ENCODE measurements around the gene TEDDM1.
"Not testable (repeated sequence)": the region's sequence is repeated elsewhere in the genome, so short reads cannot be mapped to it uniquely, and the experiment has no call there.

TEDDM1 gene

DNA sequence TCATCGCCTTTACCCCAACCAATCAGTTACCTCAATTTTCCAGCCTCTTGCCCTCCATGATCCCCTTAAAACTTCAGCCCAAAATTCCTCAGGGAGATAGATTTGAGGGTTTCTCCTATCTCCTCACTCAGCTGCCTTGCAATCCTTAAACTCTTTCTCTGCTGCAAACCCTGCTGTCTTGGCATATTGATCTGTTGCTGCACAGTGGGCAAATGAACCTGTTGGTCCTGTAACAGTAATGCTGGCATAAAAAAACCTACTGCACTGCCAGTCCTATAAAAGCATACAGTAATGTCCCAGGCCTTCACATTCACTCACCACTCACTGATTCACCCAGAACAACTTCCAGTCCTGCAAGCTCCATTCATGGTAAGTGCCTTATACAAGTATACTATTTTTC, 5.1 kb upstream of the TEDDM1 start:
- DNase-seq: no peak

DNA sequence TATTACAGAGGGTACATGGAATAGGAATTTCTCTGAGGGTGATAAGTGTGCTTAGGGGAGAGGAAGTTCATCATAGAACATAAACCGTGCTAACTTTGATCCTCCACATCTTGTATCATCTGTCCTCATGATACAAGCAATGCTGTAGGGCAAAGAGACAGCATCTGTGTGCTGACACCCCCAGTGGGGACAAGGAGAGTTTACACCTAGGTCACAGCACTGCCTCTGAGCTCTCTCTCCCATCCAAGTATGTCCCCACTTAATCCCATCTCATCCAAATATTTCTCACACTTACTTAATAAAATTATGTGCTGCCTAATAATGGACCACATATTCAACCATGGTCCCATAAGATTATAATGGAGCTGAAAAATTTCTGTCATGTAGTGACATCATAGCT, 4.3 kb upstream of the TEDDM1 start:
- DNase-seq: no peak

DNA sequence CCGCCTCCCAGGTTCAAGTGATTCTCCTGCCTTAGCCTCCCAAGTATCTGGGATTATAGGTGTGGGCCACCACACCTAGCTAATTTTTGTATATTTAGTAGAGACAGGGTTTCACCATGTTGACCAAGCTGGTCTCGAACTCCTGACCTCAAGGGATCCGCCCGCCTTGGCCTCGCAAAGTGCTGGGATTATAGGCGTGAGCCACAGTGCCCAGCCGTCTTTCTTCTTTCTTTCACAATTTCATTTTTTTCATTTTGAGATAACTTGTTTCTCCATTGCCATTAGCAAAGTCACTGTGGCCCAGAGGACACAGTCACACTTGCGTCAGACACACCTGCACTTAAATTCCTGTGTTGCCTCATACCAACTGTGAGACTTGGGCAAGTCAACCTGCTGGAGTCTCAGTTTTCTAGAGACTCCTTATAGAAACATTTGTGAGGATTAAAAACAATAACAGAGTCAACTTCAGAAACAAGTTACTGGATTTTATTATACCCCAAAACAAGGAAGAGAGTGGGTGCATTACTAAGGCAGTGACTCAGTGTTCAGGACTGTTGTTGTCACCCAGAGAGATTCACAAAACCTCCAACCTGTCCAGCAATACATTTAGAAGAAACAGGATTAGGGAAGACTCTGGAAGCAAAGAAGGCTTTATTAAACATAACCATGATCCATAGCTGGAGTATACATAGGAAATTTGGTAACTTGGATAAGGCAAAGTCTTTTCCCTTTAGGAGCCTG, 2.6 kb downstream of the TEDDM1 start:
- DNase-seq: no peak

DNA sequence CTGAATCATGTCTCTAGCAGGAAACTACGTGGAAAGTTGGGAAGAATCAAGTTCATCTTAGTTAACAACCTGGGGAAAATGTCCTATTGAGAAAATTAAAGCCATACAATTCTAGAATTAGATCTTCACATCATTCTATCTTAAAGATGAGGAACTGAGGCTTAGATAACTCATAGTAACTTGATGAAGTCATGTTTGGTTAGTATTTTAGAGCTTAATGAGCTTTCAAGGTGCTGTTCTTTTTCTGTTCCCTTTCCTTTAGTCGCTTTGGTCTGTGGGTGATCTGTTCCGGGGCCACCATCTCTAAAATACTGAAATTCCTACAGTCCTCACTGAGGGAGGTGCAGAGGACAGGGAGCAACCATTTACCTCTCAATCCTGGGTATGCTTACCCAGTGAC, 4.6 kb downstream of the TEDDM1 start:
- DNase-seq: no peak

DNA sequence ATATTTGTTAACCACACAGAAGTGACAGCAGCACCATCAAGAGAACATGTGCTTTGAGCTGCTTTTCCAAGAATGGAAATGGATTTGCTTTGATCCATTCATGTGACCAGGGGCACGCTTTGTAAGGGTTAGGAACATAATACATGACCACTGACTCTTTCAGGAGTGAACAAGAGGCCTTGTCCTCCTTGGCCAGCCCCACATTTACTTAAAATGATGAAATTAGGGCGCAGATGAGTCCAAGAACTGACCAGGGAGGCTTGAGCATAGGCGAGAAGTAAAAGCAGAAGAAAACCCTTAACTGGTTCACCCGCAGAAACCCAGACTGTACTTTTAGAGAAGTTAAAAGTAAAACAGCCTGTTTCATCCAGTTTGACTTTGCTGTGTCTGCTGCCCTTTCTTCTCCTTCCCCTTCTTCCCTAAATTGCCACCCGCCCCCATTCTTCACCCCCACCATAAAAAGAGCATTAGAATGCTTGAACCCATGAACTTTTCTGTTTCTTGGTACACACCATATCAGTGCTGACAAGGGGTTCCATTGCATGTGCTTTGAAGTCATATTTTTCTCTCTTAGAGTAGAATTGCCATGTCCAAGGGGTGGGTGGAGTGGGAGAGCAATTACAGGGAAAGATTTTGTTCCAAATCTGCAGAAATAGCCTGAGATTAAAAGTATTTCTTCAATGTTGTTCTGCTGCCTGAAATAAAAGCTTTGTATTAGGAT, 6.3 kb downstream of the TEDDM1 start:
- DNase-seq: no peak

DNA sequence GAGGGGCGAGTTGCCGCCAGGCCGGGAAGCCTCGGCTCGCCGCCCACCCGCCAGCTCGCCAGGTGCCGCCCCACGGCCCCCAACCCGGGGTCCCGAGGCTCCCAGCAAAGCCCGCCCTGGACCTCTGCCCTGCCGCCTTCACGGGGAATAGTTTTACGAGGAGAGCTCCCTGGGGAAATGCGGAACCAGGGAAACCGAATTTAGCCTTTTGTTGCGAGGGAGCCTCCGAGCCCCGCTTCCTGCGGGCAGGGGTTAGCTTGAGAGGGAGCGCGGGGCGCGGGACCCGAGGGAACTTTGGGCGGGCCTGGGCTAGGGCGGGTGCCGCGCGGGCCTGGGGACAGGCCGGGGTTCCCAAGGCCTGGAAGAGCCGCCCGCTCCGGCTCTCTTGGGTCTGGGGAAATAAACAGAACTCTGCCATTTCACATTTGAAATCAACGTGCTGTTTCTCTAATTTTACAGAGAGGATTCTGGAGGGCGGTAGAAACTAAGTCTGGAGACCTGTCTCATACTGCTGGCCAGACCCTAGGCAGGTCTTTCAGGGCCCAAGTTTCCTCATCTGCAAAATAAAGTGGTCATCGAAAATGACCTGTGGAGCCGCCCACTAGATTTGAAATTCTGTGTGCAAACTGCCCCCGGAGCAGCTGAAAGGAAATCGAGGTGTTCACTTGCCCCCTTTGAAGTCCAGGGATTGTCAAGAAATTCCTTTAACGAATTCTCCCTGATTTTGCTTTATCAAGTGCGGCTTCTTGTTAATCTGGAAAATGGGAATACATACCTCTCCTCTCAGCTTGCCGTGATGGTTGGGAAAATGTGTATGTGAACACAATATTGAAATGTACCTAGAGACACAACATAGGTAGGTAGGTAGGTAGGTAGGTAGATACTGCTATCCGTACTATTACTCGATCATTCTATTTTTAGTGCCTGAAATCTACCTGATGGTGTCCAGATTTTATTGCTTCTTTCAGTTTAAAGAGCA, 8.1 kb downstream of the TEDDM1 start:
- peak; percentile 51 for DNase-seq

DNA sequence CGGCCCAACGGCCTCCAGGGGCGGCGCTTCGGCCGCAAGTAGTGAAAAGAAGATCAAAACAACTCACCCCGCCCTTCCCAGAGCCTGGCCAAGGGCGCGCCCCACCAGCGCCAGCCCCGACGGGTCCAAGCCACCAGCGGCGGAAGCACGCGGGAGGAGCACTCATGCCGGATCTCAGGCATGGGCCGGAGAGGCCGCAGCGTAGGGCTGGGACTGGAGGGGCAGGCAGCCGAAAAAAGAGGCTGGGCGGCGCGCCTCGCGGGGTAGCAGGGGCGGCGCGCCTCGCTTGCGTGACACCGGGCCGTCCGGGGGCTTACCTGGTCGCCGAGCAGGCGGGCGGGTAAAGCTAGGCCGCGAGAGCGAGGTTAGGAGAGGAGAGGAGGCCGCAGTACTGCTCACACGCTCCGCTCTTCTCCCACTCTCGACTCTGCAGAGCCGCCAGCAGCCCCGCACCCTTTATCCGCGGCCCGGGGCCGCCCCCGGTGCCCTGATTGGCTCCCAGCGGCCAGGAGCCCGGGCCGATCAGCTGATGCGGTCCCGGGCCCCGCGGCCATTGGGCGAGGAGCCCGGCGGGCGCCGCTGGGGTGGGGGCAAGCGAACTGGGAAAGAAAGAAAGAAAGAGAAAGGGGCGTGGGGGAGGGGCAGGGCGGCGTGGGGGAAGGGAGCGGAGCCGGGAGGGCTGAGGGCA, 9.0 kb downstream of the TEDDM1 start, which contains the start of gene GLUL:
Gene GLUL, minus strand, starts transcription at position 429 of the 688 bp plus-strand sequence. CDS start 3,053 bp downstream, outside the sequence.
- peak; percentile 94 for DNase-seq

DNA sequence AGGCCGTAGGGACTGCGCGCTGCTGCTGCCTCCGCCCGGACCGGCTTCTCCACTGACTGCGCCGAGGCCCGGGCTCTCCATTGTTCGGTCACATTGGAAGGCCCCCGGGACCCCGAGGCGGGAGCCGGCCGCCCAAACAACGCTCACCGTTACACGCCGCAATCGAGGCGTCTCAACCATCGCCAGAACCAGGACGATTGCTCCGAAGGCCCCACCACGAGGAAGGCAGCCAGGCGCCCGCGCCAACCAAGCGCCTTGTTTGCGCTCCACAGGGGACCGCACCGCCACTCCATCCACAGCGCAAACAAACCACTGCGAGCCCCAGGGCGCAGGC, 9.5 kb downstream of the TEDDM1 start:
- DNase-seq: no peak

DNA sequence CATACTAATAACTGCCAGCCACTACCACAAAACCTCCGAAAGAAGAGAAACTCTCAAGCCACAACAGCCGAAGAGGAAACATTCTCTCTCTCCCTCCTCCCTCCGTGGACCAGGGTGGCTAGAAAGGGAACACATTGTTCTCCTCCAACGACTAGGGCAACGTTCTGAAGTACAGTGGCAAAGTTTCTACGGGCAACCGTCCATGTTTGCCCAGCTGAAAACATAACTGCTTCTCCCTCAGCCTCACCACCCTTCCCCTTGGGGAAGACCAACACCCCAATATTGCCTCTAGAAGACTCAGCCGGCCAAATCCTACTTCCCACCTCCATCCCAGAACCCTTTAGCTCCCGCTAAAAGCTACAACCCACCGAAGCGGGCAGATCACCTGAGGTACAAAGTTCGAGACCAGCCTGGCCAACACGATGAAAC, 10.8 kb downstream of the TEDDM1 start:
- no peak for DNase-seq

DNA sequence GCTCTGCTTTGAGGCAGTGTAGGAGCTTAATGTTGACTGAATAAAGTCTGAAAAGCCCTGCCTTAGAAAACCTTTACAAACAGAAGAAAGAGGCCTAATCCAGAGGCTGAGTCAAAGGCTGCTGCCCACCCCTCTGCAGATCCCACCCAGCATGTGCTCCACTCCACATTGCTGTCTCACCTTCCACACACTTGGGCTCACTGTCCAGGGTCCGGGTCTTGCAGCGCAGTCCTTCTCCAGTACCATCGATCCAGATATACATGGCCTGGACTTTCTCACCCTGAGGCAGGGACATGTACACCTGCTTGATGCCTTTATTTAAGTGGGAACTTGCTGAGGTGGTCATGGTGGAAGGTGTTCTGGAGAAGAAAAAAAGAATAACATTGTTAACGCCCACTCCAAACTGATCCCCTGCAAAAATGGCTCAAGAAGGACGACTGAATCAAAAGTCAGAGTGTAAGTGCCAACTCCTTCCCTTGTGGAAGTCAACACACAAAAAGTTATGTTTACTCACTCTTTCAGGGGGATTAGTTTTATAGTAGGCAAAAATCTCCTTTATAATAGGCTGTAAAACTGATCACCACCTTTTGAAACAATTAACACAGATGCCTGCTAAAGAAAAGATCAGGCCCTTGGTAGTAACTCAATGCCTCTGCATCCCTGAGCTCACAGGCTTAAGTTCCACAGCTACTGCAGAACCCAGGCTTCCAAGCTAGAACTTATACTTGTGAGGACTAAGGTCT, 11.9 kb downstream of the TEDDM1 start:
- no peak for DNase-seq

DNA sequence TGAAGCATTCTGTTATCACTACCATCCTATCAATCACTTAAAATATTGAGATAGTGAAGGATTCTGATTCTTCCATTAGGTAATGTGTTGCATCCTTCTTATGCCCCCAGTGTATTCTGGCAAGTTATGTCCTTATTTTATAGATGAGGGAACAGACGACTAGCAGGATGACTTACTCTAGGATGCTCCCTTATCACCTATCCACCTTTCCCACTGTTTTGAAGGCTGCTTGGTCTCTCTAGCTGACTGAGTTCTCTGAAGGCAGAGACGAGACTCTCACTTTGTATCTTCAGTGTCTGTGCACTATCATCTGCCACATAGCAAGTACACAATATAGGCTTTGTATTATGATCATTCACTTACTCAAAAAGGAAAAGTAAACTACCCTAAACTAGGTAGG, 12.9 kb downstream of the TEDDM1 start:
- no peak for DNase-seq

DNA sequence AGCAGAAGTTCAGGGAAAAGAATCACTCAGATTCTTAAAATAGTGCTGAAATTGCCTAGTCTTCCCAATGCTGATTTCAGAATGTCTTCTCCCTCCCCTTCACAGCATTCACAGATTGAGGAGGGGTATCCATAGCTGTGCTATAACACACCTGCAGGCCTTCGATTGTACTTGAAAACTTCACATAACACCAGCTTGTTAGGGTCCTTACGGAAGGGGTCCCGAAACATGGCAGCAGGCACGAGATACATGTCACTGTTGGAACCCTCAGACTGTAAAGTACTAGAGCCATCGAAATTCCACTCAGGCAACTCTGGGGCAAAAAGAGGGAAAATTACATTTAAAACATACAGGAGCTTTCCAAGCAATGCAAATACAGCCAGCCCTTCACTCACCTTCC, 13.5 kb downstream of the TEDDM1 start:
- DNase-seq: no peak

DNA sequence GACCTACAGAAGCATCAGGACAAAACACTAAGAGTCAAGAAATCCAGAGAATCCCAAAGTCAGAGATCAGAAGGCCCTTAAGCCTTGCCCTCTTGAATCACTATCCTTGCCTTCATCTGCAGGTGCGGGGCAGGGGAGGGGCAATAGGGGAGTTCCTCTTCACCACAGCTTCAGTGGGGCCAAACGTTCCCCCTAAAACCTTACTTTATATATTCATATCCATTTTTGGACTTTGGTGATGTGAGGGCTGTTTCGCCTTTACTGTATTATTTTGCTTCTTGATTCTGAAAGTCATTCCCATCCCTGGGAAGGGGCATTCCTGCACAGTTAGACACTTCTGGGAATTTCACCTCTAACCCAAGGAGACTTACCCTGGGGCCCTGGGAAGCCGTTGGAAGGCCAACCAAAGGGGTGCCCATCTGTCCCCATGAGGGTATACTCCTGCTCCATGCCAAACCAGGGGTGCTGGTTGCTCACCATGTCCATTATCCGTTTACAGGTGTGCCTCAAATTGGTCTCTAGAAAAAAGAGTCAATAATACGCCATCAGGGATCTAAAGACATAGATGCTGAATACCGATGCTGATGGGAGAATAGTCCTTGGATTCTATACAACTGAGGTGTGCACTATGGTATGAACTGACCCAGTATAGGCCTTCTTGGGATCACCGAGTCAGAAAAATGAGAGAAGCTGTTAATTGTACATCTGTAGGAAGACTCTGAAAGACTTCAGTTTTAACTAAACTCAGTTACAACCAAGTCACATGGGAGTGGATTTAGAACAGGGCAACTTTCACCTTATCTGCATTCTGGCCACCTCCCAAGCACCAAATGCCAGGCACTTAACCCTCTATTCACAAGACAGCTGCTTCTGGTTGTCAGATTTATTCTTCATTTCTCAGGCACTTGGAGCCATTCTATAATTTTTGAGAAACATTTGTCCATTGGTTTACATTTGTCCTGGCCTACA, 14.3 kb downstream of the TEDDM1 start:
- DNase-seq: no peak

DNA sequence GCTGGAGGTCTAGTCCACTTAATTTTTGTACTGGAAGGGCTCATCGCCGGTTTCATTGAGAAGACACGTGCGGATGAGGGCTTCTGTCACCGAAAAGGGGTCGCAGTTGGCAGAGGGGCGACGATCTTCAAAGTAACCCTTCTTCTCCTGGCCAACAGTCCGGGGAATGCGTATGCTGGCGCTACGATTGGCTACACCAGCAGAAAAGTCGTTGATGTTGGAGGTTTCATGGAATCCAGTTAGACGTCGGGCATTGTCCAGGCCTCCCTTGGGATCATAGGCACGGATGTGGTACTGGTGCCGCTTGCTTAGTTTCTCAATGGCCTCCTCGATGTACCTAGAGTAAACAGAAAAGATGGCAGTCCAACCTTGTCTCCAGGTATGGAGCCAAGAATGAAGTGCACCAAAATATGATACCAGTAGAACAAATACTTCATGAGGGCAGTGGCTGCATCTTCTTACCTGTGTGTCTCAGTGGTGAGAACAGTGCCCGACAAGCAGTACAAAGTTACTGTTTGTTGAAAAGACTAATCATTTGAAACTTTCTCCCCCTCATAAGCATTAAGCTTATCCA, 16.0 kb downstream of the TEDDM1 start:
- no peak for DNase-seq

DNA sequence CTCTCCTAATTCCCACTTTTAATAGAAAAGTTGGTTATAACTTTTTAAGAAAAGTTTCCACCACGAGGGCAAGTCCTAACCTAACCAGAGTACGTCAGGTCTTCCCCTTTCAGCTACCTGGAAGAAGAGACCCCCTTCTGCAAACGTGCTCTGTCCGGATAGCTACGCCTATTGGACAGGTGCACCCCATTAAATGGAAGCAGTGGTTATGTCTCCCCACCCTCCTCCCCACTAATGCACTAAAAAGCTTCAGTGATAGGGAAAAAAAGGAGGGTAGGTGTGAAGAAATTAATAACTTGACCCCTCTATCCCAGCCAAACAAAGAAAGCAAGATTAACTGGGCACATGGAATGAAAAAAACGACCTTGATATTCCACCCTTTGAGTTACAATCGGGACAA, 16.5 kb downstream of the TEDDM1 start:
- DNase-seq: no peak

DNA sequence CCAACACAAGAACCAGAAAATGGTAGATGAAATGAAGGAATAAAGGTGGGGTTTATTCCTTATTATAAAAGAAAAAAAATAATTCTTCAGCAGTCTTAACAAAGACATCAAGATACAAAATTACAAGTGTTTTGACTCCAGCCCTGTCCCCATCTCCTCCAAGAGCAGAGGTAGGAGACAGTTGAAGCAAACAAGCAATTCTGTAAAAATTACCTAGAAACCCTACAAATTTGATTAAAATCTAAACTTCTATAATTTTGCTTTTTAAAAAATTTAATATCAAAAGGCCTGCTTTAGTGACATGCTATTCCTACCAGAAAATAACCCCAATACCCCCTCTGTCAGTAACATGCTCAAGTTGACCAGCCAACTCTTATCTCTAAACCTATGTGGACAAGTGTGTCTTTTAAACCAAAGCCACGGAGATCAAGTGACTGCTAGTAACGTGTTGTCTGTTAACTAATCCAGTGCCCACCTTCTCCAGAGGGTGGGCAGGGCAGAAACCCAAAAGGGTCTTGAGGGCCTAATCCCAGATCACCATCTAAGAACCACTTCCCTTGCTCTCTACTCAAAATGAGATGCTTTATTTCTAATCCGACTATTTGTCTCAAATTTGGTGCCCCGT, 17.3 kb downstream of the TEDDM1 start:
- no peak for DNase-seq

DNA sequence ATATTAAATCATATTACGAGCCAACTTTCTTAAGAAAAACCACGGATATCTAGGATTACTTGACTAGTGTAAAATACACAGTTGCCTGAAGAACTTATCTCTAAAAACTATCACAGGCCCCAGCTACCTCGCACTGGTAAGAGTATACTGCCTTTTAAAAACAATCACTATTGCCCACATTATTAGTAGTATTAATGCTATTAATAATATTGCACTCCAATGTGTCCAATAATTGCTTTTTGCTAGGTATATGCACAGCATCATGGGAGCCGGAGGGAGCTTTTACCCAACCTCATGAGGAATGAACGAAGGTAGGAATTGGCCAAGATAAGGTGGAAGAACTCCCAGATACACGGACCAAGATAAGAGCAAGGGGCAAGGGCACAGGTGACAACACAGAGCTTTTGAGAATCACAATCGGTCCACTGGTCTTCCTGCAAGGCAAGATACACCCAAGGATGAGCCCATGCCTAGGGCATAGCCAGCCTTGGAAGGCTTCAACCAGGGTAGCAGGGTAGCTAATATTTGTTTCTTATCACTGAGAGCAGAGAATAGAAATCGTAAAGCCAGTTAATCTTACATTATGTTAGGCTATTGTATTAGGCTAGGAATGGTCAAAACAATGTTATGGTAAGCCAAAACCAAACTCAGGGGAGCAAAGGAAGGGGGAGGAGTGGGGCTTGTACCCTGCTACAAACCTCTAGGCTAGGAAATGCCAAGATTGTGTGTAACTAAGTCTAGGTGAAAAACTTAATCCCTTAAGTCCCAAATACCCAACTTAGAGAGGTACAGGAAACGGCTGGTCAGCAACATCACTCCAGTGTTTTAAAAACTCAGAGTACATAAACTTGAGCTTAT, 18.3 kb downstream of the TEDDM1 start:
- DNase-seq: no peak

DNA sequence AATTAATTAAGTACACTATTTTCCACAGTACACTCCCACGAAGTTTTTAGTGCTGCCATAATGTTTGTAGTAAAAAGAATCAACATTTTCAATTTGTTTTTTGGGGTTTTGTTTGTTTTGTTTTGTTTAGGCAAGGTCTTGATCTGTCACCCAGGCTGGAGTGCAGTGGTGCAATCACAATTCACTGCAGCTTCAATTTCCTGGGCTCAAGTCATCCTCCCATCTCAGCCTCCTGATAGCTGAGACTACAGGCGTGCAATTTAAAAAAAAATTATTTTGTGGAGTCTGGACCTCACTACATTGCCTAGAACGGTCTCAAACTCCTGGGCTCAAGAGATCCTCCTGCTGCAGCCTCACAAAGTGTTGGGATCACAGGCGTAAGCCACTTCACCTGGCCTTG, 20.3 kb downstream of the TEDDM1 start:
- DNase-seq: no peak

DNA sequence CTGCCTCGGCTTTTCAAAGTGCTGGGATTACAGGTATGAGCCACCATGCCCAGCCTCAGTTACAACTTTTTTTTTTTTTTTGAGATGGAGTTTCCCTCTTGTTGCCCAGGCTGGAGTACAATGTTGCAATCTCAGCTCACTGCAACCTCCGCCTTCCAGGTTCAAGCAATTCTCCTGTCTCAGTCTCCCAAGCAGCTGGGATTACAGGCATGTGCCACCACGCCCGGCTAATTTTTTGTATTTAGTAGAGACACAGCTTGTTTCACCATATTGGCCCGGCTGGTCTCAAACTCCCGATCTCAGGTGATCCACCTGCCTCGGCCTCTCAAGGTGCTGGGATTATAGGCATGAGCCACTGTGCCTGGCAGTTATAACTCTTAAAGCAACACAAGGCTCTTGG, 20.7 kb downstream of the TEDDM1 start:
- DNase-seq: not testable (repeated sequence)
